ENCODE data around the gene CACNB1.

CACNB1 gene

DNA sequence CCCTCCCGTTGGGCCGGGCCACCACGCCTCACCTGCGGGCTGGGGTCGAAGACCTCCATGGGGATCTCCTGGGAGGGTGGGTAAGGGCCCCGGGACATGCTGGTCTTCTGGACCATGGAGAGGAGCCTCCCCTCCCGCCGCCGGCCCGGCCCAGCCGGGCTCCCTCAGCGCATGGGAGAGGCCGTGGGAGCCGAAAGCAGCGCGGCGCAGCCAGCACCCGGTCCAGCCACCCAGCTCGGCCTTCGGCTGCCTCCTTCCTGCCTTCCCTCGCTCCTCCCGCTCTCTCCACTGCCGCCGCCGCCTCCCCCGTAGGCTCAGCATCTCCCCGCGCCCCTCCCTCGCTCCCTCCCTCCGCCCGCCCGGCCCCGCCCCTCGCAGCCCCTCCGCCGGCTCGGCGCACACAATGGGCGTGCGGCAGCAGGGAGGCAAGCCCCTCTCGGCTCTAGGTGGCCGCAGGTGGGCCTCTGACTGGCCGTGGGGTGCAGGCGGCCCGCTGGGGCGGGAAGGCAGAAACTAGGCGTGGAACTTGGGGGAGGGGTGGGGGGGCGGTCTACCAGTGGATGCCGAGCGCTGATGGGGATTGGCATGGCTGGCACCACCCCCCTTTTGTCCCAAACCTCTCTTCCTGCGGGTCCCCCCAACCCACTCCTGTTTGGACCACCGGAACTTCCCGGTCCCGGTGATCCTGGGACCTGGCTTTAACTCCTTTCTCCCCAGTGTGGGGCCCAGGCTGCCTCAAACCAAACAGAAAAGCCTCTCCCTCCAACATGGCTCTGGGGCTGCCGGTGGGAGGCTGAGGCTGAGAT is at the start of gene CACNB1:
Gene CACNB1 (minus strand): TSS at position 290 of the 806 bp plus-strand sequence. CDS start 174 bp downstream, at position 116.
- in situ Hi-C loops (cut with MboI; ENCODE audit: low sequenced_read_pairs): no loop called here

DNA sequence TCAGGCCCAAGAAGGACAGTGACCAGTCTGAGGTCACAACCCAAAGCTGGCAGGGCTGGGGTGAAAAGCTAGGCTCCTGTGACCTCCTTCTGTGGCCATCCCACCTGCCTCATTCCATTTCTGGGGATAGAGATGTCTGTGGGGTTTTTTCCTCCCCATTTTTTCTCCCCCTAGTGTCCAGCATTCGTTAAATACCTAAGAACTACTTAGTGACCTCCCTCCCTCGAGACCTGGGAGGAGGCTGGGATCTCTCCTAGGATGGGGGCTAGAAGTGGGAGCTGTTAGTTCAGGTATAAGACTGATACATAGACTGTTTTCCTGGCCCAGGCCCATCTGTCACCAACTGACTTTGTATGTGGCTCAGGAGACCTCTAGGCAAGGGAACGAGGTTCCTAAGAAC is 48.8 kb upstream of the CACNB1 start:
- in situ Hi-C loops (cut with MboI; ENCODE audit: low sequenced_read_pairs): no loop called here

DNA sequence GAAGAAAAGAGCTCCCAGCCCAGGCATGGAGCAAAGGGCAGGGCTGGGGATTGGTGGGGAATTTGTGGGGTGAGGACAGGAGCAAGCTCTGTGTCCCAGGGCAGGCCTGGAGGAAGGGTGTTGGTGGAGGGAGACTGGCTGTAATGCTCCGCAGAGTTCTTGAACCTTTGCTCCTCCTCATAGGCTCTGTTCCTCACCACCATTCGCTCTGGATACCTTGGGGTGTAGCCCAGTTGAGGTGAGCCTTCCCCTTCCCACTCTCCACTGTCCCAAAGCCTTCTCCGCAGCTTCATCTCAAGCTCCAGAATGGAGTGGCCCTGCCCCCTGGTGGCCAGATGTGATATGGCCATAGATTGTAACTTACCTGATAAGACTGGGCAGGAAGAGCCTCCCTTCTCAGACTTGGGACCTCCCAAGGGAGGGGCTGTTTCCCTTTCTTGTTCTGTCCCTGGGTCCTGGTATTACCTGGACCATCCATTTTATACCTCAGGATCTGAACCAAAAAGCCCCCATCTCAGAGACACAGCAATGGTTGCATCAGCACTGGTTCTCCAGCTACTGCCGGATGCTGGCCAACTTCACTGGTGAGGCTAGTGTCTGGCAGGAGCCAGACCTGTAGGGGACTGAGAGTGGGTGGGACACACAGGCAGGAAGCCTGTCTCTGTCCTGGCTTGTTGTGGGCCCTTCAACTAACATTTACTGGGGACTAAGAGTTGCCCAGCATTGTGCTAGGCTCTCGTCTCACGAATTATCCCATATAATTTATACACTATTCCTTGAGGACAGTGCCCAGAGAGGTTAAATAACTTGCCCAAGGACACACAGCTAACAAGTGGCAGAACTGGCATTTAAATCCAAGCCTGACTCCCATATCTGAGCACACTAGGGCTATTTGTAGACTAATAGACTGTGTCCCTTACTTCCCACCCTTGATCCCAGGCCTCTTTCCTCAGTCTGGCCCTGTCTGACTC is 47.4 kb upstream of the CACNB1 start:
- in situ Hi-C loops (cut with MboI; ENCODE audit: low sequenced_read_pairs): no loop called here

DNA sequence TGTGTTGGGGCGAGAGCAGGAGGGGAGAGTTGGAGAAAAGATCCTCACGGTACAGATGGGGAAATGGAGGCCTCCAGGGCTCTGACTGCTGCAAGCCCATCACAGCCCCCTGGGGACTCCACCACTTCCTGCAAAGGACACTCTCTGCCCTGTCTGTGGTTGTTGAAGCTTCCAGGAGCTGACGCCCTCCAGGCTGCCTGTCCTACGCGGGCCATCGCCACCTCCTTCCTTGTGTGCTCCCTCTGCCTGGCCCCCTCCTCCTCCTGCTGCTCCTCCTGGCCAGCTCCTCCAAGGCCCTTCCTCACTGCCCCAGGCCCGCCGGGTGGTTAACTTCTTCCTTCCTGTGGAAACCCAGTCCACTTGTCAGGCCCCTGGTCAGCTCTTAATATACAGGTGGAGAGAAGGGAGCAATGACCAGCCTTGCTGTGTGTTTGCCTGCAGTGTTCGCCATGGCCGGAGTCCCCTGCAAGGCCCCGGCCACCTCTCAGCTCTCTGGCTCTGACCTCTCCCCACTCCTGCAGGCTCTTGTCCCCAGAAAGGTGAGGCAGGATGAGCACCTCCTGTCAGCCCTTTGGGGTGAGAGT is 46.6 kb upstream of the CACNB1 start:
- in situ Hi-C loops (cut with MboI; ENCODE audit: low sequenced_read_pairs): no loop called here

DNA sequence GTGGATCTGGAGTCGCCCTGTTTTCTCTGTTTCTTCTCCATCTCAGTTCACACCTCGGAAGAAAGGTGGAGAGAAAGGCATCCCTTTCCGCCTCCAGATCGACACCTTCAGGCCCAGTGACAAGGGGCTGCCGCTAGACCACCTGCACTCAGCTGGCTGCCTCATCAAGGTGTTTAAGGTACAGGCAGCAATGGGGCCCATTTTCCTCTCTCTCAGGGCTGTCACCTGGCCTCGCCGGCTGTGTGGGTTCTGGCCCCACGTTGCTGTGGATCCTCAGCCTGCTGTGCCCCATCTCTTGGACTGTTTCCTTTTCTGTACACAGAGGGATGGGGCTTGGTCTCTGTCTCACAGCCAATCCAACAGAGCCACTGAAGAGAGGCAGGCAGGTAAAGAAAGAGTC is 45.7 kb upstream of the CACNB1 start:
- in situ Hi-C loops (cut with MboI; ENCODE audit: low sequenced_read_pairs): no loop called here

DNA sequence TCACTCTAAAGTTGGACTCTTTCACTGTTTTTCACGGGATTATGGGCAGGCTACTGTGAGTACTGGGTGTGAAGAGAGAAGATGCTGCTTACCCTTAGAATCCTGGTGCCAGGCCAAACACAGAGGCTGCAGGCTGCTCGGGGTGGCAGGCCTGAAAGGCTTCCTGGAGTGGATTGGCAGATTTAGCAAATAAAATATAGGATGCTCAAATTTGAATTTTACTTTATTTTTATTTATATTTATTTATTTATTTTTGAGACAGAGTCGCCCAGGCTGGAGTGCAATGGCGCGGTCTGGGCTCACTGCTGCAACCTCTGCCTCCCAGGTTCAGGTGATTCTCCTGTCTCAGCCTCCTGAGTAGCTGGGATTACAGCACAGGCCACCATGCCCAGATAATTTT is 43.2 kb upstream of the CACNB1 start:
- in situ Hi-C loops (cut with MboI; ENCODE audit: low sequenced_read_pairs): no loop called here

DNA sequence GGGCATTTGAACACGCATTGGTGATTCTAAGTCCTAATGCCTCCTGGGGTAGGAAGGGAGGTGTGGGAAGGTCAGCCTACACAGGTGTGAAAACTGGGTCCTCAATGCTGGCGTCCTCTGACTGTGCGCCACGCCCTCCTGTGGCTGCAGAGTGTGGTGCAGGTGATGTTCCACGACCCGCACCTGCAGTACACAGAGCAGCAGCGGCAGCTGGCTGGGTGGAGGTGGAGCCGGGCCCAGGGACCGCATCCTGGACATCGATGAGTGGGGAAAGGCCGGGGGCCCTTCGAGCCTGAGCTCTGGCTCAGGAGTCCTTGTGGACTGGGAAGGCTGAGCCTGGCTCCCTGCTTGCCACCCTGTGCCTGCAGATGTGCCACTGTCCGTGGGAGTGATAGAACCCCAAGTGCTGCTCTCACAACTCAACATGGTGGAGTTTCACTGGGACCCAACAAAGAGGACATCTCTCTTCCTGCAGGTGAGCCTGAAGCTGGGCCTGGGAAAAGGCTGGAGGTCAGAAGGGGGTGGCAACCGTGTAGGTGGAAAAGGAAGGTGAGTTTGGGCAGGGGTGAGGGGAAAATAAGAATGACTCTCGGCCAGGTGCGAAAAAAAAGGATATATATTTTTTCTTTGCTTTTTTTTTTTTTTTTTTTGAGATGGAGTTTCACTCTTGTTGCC is 42.3 kb upstream of the CACNB1 start:
- in situ Hi-C loops (cut with MboI; ENCODE audit: low sequenced_read_pairs): no loop called here

DNA sequence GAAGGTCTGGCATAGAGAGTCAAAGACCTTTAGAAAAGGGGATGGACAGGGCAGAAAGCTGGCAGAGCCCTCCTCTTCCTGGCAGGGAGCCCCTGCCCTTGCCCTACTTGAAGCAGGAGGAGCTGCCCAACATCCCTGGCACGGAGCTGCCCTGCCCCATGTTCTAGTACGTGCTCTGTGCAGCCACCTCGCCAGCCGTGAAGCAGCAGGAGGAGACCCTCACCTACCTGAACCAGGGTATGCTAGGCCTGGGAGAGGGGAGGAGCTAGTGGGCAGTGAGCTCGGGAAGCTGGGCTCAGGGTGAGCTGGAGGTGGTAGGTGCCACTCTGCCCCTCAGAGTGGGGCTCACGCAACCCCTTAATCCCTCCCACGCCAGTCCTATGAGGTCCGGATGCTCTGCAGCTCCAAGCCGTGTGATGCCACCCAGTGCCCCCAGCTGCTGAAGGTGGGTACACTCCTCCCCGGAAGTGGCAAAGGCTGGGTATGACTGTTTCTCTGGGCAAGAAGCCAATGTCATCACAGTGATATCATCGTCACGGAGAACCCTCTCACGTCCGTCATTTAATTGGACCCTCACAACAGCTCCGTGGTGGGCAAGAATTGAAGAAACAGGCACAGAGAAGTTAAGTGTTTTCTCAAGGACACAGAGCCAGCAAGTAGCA is 41.0 kb upstream of the CACNB1 start:
- in situ Hi-C loops (cut with MboI; ENCODE audit: low sequenced_read_pairs): no loop called here

DNA sequence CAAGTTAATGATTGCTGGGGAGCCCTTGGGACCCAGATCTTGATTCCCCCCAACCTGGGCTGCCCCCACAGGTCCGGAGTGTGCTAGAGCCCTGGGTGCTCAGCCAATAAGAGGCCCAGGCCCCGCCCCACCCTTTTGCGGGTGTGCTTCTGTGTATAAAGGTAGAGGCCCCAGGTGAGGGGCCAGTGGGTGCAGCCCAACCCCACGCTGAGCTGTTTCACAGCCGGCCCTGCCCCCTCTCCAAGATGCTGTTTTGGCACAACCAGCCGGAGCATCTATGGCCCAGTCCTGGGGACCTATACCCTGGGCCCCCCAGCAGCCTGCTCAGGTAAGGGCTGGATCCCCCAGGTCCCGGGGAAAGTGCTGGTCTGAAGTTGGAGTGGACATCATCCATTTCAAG is 40.1 kb upstream of the CACNB1 start:
- in situ Hi-C loops (cut with MboI; ENCODE audit: low sequenced_read_pairs): no loop called here

DNA sequence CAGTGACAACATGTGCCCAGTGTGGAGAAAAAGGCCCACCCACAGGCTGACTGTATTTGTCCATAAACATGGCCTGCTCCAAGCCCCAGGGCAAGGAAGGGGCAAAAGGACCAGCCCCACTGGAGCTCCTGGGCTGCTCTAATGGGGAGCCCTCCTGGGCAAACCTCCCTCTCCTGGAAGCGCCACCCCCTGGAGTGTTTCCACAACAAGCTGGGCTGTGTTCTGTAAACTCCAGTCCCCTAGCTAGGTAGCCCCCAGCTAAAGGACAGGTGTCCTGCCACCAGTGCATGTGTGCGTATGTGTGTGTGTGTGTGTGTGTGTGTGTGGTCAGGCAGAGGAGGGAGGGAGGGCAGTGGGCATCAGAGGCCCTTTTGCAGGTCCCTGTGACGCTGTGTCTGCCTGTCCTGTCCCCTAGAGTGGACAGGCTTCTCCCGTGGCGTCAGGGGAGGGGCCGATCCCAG is 39.5 kb upstream of the CACNB1 start:
- in situ Hi-C loops (cut with MboI; ENCODE audit: low sequenced_read_pairs): no loop called here

DNA sequence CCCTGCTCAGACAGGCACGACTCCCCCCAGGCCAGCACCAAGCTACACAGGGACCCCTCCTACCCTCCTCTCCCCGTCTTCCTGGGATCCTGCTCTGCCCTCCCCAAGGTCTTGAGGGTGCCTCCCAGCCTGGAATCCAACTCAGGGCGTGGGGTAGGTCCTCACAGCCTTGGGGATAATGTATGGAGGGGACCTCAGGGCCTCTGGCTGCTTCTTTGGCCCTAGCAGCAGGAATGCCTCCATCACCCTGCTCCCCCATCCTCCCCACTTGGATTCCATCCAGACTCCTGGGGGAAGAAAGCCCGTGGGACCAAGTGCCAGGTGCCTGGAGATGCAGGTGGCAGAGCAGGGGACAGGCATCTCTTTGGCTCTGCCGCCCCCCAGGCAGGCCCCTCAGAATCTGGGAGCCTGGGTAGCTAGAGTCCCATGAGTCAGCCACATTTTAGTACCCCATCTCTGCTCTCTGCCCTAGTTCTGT is 39.0 kb upstream of the CACNB1 start:
- in situ Hi-C loops (cut with MboI; ENCODE audit: low sequenced_read_pairs): no loop called here

DNA sequence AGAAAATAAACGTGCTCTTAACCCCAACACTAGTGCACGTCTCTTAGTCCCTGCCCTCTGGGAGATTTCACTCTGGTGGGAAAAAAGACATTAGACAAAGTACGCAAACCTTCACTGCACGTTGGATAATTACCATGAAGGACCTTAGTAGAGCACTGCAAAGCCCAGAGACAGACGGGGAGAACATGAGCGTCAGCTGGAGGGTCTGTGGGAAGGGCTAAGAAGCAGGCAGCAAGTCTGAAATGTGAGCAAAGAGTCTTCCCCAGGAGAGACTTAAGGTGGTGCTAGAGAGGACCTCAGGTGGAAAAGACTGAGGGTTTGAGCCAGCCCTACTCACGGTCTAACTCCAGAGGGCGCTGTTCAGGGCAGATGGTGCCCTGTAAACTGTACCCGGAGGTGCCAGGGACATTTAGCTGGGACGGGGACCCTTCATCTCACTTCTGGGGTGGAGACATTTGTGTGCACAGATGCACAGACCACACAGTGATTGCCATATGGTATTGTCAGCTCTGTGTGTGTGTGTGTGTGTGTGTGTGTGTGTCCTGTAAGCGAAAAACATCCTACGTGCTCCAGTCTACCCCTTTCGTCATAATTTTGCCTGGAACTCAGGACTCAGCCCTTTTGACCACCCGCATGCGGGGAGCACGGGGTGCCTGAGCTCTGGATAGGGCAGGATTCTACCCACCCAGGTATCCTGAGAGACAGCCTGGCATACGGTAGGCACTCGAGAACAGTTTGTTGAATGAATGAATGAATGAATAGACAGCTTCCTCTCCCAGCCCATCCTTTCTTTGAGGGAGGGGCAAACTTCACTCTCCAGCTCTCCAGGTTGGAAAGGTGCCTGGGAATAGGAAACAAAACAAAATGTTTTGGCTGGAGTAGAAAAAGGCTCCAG is 38.3 kb upstream of the CACNB1 start:
- in situ Hi-C loops (cut with MboI; ENCODE audit: low sequenced_read_pairs): no loop called here

DNA sequence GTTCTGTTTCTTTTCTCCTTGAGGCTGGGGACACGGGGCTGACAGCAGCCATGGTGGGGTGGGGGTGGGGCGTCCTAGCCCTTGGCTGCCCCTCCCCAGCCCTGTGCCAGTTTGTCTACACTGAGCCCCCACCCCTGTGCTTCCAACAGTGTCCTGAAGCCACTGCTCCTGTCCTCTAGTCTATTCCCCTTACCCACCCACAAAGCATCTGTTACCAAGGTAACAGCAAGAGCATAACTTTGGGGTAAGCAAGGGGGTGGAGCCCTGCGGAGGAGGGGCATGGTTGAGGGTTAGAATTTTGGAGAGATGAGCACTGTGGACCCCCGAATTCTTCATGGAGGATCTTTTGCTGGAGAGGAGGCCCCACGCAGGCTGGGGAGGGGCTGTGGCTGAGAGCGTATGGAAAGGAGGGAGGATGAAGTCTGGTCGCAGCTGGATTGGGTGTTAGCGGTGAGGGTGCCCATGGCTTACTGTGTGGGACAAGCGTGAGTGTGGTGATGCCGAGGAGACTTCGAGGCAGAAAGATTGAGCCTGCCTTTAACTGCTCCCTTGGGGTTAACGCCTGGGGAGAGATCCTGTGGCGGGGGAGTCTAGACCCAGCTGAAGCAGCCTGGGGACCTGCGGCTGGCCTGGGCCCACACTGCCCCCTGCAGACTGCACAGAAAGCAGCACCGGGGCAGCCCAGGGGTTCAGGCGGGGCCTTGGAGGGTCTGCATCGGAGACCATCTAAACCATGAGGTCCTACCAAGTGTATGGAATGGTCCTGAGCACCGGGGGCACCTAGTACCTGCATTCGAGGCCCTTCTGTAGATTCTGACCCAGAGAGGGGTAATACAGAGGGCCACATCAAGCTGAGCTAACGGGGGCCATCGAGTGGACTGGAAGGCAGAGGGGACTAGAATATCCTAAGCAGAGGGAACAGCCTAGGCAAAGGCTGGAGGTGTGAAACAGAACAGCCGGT is 34.4 kb upstream of the CACNB1 start:
- in situ Hi-C loops (cut with MboI; ENCODE audit: low sequenced_read_pairs): no loop called here

DNA sequence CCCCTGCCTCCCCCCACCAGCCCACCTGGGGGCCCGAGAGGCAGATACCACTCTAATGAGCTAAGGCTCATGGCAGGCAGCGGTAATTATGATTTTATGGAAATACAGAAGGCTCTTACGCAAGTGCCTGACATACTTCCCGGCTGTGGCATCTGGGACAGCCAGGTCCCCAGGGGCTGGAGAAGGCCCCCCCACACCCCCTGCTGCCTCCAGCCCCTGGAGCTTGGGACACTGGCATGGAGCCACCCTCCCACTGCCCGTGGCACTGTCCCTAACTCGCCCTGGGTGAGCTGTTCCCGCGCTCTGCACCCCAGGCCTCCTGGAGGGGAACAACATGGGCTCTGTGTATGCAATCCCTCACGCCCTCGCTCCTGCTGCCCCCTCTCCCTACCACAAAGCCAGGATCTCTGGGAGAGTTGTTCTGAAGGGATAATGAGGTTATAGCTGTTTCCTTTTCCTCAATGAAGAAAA is 33.7 kb upstream of the CACNB1 start:
- in situ Hi-C loops (cut with MboI; ENCODE audit: low sequenced_read_pairs): no loop called here

DNA sequence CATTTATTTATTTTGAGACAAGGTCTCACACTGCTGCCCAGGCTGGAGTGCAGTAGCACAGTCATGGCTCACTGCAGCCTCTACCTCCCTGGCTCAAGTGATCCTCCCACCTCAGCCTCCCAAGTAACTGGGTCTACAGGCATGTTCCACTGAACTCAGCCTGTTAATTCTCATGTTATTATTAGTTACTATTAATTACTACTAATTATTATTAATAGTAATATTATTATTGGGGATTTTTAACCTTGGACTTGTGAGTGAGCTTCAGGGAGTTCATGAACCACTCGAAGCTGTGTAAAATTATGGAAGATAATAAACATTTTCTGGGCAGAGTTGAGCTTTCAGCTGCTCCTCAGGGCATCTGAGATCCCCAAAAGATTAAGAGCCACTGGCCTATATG is 32.9 kb upstream of the CACNB1 start:
- in situ Hi-C loops (cut with MboI; ENCODE audit: low sequenced_read_pairs): no loop called here

DNA sequence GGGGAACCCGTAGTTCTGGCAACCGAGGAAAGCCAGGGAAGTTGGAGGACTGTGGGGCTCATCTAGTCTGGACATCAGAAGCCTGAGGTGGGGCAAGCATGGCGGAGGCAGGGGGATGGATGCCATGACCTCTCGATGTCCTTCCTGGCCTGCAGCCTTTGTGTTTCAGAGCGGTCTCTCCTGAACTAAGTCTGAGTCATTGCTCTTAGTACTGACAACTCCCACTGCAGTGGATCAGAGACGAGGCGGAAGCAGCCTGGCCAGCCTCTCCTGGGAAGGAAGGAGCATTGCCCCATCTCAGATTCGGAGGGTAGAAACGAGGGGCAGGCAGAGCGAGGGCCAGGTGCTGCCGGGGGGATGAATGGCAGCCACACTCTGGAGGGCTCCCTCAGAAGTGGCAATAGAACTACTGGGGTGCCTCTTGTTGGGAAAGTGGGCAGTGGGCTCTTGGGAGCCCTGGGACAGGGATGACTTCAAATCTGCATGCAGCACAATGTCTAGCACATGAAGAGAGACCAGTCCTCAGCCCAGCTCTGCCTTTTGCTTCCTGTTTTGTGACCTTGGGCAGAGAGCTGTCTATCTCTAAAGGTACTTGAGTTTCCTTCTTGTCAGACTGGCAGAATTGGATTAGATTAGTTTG is 31.9 kb upstream of the CACNB1 start:
- in situ Hi-C loops (cut with MboI; ENCODE audit: low sequenced_read_pairs): no loop called here

DNA sequence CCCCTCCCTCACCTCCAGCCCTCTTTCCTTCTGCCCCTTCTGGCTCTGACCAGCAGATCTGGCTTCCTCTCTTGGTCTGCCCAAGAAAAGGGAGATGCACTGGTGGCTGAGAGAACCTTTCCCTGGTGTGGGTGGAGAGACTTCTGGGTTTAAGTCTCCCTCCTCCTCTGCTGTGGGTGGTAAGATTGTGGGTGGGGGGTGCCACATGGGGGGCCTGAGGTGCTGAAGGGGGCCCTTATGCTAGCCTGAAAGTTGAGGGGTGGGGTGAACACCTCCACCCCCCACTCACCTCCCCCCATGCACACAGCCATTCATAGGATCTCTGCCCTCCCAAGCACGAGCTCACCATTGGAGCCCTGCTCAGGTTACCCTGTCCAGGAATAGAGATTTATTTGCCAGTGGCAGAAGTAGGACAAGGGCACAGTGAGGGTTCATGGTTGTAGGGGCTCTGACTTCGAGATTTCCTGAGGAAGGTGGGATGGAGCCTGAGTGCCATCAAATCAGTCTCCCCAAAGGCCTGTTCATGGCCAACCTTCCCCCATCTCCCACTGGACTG is 30.0 kb upstream of the CACNB1 start:
- in situ Hi-C loops (cut with MboI; ENCODE audit: low sequenced_read_pairs): no loop called here
